ENCODE results near the gene FAIM.
"Not testable (repeated sequence)": the region's sequence is repeated elsewhere in the genome, so short reads cannot be mapped to it uniquely, and the experiment has no call there.

The FAIM gene

GRCh38 chr3:138601661-138602060 is 6.9 kb upstream of the FAIM start:
- DNase-seq (ENCODE audit: low read depth): not testable (repeated sequence)

DNA sequence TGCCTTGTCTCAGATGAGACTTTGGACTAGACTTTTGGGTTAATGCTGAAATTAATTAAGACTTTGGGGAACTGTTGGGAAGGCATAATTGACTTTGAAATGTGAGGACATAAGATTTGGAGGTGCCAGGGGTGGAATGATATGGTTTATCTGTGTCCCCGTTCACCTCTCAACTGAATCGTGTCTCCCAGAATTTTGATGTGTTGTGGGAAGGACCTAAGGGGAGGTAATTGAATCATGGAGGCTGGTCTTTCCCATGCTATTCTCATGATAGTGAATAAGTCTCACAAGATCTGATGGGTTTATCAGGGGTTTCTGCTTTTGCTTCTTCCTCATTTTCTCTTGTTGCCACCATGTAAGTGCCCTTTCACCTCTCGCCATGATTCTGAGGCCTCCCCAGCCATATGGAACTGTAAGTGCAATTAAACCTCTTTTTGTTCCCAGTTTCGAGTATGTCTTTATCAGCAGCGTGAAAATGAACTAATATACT is 4.4 kb upstream of the FAIM start:
- DNase-seq (ENCODE audit: low read depth): not testable (repeated sequence)

GRCh38 chr3:138609898-138610266 is 1.3 kb downstream of the FAIM start:
- no peak for DNase-seq (ENCODE audit: low read depth)

- DNase-seq (ENCODE audit: low read depth): no peak
These were observed 6.9 kb downstream of the FAIM start for GRCh38 chr3:138615462-138615861.

DNA sequence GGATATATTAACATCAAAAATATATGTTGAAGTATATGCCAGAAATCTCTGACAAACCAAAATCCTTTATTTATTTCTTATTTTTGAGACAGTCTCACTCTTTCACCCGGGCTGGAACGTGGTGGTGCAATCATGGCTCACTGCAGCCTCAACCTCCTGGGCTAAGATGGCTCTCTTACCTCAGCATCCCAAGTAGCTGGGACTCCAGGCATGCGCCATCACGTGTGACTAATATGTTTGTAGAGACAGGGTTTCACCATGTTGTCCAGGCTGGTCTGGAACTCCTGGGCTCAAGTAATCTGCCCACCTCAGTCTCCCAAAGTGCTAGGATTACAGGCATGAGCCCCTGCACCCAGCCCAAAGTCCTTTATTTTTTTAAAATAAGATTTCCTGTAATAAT is 11.9 kb downstream of the FAIM start:
- DNase-seq (ENCODE audit: low read depth): no peak

DNA sequence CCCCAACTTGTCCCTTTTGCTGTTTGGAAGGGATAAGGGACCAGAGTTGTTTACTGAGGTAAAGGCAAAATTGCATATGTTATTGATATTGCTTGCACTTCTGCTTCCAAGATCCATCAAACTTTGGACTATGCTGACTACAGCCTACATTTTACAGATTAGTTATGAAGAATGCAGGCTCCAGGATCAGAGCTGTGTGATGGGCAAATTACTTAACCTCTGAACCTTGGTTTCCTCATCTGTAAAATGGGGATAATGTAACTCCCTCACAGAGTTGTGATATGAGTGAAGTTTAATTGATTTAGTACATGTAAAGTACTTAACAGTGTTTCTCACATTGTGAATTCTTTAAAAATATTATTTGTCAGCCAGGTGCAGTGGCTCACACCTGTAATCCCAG is 15.9 kb downstream of the FAIM start:
- no peak for DNase-seq (ENCODE audit: low read depth)

DNA sequence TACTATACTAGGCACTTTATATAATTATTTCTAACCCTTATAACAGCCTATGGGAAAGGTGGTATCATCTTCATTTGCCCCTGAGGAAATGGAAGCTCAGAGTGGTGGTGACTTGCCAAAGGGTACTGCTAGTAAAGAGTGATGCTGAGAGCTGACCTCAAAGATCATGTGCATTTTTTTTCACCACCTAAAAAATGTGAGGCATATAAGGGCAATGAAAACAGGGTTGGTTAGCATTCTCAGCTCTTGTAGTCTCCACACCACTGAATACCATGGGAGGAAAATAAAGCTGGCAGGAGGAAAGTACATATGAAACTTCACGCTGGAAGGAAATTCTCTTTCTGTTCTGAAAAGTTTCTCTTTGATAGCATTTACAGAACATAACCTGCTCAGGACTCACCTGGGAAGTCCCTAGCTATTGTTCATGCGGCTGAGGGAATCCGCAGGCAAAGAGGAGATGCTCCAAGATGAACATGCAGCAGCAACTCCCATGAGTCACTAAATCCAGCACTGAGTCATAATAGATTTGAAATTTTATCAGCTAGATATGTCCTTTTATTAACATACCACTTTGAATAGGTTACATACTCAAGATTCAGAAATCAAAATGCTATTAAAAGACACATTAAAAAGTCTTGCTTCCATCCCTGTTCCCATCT is 17.3 kb downstream of the FAIM start:
- no peak for DNase-seq (ENCODE audit: low read depth)

- DNase-seq (ENCODE audit: low read depth): no peak
These were observed 21.0 kb downstream of the FAIM start for GRCh38 chr3:138629526-138629925.

- DNase-seq (ENCODE audit: low read depth): no peak
These were observed 30.1 kb downstream of the FAIM start for GRCh38 chr3:138638641-138639040.

DNA sequence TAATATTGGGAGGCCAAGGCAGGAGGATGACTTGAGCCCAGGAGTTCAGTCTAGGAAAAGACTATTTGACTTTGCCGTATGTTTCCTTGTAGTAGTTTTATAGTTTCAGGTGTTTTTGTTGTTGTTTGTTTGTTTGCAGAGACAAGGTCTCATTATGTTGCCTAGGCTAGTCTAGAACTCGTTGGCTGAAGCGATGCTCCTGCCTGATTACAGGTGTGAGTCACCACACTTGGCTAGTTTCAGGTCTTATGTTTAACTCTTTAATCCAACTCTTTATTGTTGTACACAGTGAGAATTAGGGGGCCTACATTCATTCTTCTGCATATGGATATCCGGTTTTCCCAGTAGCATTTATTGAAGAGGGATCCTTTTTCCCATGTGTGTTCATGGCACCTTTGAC is 32.0 kb downstream of the FAIM start:
- DNase-seq (ENCODE audit: low read depth): no peak

DNA sequence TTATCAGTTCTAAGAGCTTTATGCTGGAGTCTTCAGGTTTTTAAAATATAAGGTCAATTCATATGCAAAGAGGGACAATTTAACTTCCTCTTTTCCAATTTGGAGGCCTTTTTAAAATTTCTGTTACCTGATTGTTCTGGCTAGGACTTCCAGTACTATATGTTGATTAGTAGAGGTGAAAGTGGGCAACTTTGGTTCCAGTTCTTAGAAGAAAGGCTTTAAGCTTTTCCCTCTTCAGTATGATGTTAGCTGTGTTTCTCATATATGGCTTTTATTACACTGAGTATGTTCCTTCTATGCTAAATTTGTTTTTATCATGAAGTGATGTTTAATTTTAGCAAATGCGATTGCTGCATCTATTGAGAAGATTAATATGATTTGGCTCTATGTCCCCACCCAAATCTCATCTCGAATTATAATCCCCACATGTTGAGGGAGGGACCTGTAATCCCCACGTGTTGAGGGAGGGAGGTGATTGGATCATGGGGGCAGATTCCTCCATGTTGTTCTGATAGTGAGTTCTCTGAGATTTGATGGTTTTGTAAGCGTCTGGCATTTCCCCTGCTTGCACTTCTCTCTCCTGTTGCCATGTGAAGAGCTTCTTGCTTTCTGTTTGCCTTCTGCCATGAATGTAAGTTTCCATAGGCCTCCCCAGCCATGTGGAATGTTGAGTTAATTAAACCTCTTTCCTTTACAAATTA is 33.8 kb downstream of the FAIM start:
- DNase-seq (ENCODE audit: low read depth): no peak

- no peak for DNase-seq (ENCODE audit: low read depth)
These were observed 34.3 kb downstream of the FAIM start for GRCh38 chr3:138642927-138643253.

- DNase-seq (ENCODE audit: low read depth): no peak
These were observed 37.4 kb downstream of the FAIM start for GRCh38 chr3:138646008-138646407.

GRCh38 chr3:138646513-138646912 is 37.9 kb downstream of the FAIM start:
- no peak for DNase-seq (ENCODE audit: low read depth)

GRCh38 chr3:138649134-138649533 is 40.6 kb downstream of the FAIM start:
- DNase-seq (ENCODE audit: low read depth): no peak

- no peak for DNase-seq (ENCODE audit: low read depth)
These were observed 45.0 kb downstream of the FAIM start for GRCh38 chr3:138653567-138653966.

DNA sequence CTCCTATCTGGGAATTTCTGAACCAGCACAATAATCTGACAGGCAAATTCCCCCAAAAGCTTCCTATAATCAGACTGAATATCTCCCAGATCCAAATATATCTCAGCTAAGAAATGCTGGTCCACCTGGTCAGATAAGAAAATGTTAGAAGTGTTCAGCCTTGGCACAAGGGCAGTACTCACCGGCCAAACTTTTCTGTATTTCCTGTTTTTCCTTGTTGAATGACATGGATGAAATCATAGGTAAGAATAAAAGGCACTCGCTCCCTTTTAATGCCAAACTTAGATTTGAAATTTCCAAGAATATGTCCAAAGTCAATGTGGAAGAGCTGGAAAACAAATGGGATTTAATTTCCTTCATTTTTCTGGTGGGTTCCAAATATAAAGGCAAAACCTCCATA is 48.9 kb downstream of the FAIM start:
- no peak for DNase-seq (ENCODE audit: low read depth)

GRCh38 chr3:138668107-138668506 is 59.5 kb downstream of the FAIM start:
- DNase-seq (ENCODE audit: low read depth): no peak

- no peak for DNase-seq (ENCODE audit: low read depth)
These were observed 61.8 kb downstream of the FAIM start for GRCh38 chr3:138670407-138670806.

DNA sequence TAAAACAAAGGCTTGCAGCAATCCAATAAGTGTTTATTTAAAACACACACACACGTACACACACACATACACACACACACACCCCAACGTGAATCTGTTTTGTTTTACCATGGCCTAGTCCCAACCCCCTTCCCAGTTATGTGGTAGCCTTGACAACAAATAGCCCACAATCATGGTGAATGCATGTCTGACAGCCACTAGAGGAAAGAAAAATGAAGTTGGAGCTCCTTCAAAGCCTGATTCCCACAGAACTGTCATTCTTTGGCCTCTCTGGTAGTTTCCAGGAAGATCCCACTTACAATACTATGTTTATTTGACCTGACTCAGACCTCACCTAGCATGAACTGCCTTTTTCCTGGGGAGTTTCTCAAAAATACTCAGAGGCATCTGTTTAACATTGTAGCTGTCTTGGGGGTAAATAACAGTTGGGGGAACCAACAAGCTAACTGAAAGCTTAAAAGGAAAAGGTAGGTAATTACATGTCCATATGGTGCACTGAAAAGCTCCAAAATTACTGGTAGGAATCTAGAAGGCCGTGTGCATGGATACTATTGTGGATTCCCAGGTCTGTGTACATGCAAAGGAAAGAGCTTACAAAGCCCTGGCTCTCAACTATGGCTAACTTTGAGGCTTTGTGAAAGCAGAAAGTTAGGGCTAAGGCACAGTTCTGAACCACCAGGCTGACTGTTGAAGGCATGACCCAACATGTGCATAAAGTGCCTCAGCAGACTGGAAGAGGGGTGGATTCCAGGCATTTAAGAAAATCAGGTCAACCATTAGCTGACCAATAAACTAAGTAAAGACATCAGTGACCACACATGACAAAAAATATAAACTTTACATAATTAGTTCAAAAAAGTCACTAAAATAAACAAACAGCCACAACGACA is 65.3 kb downstream of the FAIM start:
- no peak for DNase-seq (ENCODE audit: low read depth)

- no peak for DNase-seq (ENCODE audit: low read depth)
These were observed 66.8 kb downstream of the FAIM start for GRCh38 chr3:138675393-138675792.

DNA sequence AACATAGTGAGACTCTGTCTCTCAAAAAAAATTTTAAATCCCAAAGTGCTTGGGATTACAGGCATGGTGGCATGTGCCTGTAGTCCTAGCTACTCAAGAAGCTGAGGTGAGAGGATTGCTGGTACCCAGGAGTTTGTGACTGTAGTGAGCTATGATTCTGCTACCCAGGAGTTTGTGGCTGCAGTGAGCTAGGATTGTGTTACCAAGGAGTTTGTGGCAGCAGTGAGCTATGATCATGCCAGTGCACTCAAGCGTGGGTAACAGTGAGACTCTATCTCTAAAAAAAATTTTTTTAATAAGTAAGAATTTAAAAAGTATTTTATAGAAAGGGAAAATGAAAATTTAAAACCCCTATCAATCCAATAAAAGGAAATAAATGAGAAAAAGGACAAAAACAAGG is 69.5 kb downstream of the FAIM start:
- no peak for DNase-seq (ENCODE audit: low read depth)

GRCh38 chr3:138678874-138679392 is 70.4 kb downstream of the FAIM start:
- no peak for DNase-seq (ENCODE audit: low read depth)
